Forelimb muscle (tissue), 1 donor: ENCODE measurements around the gene SLC25A14. TPM values are rescaled to one million over a fixed set of nuclear protein-coding genes. Genes with fewer than 3 reads are reported as not detected.
"Not testable (repeated sequence)": the region's sequence is repeated elsewhere in the genome, so short reads cannot be mapped to it uniquely, and the experiment has no call there.

Source experiments
- DNase-seq: peaks from one replicate; pipeline ENCODE4 v3.0.0-alpha.2; 2013; ENCODE audit warnings: low read depth
- polyA plus RNA-seq: library from polyadenylated mRNA; unstranded; fragments of 120-200 nt; gene quantifications from one replicate; pipeline ENCODE4 v1.2.1, GENCODE V29; 2013; ENCODE audit not compliant: insufficient read length

Gene SLC25A14, protein sequence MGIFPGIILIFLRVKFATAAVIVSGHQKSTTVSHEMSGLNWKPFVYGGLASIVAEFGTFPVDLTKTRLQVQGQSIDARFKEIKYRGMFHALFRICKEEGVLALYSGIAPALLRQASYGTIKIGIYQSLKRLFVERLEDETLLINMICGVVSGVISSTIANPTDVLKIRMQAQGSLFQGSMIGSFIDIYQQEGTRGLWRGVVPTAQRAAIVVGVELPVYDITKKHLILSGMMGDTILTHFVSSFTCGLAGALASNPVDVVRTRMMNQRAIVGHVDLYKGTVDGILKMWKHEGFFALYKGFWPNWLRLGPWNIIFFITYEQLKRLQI
- polyA plus RNA-seq: 9.3 TPM

DNA sequence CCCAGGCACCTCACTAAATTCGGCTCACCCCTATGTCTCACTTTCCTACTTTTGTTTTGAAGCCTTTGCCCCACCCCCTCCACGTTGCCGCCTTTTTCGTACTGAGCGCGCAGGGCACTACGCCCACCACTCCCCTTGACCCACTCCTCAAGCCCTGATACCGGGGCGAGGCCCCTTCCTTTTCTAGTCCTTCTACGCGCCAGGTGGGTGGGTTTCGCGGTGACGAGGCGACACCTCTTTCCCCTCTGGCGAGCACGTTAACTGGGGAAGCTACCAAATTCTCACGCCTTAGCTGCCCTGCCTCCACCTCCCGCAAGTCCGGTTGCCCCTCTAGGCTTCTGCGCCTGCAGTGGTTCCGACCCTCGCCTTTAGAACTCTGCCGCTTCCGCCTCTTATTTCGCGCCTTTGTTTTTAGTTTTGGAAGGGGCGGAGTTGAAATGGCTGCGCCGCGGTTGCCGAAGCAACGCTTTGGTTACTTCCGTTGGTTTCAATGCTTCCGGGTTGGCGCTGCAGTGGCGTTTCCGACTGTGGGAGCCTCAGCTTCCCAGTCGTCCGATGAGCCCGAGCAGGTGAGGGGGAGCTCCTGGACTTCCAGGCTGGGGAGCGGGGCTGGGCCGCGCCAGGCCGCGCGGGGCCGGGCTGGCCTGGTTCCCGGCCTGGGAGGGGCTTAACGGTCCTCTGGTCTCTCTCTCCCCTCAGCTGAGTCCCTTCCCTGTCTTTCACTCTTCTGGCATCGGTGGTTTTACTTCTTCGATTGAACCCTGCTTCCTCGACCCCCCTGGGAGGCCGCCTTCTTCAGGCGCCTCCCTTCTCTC is at the start of gene SLC25A14:
SLC25A14 (plus strand) TSS at position 512 of the 815 bp plus-strand sequence. CDS start 360 bp downstream, outside the sequence.
- peak; percentile 56 for DNase-seq

DNA sequence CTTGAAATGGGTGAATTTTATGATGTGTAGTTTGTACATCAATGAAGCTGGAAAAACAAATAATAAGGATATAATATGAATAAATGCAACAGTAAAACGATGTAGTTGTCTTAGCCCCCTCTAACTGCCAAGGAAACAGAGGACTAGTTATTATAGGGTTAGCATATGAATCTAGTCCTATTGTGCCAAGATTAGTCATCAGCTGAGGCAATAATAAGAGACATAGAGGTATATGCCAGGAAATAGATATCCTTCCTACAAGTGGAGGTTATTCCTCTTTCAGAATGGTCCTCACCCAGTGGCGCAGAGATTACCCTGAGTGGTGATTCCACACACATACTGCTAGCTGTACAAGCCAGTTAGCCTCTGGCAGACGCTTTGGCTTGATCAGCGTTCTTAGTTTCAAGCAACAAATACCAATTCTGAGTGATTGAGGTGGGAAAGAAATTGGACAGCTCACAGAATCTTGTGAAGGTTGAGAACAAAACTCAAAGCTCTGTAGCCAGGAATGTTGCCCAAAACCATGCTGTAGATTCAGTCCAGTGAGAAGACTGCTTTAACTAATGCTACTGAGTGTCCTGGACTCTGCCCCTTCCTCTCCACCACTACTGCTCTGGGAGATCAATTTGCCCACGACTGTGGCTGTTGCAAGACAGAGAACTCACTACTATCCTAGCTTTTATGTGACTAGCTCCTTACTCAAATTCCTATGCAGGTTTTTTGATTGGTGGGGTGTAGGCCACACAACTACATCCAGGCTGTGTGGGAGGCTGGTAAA is 44.0 kb upstream of the SLC25A14 start:
- no peak for DNase-seq

DNA sequence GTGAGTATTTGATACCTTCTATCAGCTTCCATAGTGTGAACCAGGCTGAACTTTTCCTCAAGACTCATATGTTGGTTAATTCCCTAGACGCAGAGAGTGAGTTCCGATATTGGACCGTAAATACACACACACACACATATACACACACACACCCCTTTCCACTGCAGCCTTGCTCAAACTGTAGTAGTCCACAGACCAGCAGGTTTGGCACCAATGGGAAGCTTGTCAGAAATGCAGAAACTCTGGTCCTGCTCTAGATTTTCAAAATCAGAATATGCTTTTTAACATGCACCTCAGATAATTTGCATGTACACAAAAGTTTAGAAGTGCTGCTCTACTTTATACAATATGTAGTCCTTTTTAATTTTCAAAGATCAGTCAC is 43.4 kb upstream of the SLC25A14 start:
- DNase-seq: no peak

DNA sequence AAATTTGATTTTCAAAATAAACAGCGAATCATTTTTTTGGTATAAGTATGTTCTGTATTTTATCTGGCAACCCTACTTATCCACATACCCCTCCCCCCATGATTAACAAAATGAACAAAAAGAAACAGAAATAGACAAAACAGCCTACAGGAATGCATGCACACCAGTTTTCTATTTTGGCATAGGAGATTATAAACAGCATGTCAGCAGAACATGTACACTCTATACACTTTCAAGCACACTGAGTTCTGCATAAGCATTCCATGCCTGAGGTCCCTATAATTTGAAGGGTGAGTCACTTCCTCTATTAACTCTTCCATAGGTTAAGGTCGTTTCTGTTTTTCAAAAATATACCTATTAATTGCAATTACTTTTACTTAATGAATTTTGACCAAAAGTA is 43.0 kb upstream of the SLC25A14 start:
- DNase-seq: no peak

DNA sequence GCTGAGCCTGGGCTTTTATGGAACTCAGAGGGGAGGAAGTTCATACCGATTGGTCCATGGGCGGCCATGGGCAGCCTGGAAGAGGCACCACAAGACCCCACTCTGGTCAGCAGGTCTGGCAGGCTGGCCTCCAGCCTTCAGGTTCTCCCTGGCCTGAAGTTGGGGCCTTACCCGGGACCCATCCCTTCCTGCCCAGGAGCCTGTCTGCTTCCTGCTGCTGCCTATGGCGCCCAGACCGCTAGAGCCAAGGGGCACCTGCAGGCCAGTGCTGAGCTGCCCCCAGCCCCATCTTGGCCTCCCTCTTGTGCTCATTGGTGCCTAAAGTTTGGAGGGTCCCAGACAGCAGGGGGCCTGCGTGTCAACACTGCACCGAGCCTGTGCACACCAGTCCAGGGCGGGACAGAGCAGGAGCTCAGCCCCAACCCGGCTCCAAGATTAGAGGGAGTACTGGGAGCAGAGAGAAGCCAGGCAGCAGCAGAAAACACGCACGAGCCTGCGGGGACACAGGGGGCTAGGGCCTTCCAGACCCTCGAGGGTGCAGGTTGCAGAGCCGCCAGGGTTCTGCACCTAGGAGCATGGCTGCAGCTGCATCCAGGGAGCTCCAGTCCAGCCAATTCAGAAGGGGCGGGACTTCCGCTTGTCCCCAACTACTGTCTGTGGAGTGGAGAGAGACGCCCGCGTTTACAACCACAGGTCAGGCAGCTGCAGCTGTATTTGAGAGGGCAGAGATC is 40.3 kb upstream of the SLC25A14 start:
- no peak for DNase-seq

DNA sequence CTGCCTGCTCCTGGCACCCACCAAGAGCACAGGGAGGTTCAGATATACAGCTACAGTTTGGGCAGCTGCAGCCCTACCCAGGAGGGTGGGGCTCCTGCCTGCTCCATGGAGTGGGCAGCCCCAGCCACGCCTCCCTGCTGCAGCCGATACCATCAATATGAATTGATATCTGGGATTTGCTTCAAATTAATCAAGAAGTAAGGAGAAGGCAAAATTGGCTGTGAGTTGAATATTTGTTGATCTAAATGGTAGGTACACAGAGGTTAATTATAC is 39.8 kb upstream of the SLC25A14 start:
- DNase-seq: no peak

DNA sequence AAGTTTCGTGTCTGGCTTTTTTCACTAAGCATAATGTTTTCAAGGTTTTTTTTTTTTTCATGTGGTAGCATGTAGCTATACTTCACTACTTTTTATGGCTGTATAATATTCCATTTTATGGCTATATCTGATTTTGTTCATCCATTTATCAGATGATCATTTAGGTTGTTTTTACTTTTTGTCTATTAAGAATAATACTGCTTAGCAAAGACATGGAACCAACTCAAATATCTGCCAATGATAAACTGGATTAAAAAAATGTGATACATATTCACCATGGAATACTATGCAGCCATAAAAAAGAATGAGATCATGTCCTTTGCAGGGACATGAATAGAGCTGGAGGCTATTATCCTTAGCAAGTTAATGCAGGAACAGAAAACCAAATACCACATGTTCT is 38.3 kb upstream of the SLC25A14 start:
- no peak for DNase-seq

DNA sequence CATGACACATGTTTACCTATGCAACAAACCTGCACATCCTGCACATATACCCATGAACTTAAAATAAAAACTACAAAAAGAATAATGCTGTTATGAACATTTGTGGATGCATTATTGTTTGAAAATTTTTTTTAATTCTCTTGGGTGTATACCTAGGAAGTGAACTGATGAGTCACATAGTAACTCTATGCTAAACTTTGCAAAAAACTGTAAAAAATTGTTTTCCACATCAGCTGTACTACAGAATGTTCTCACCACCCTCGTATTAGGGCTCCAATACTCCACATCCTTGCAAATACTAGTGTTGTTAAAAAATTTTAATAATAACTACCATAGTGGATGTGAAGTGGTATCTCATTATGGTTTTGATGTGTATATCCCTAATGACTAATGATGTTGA is 37.7 kb upstream of the SLC25A14 start:
- no peak for DNase-seq

DNA sequence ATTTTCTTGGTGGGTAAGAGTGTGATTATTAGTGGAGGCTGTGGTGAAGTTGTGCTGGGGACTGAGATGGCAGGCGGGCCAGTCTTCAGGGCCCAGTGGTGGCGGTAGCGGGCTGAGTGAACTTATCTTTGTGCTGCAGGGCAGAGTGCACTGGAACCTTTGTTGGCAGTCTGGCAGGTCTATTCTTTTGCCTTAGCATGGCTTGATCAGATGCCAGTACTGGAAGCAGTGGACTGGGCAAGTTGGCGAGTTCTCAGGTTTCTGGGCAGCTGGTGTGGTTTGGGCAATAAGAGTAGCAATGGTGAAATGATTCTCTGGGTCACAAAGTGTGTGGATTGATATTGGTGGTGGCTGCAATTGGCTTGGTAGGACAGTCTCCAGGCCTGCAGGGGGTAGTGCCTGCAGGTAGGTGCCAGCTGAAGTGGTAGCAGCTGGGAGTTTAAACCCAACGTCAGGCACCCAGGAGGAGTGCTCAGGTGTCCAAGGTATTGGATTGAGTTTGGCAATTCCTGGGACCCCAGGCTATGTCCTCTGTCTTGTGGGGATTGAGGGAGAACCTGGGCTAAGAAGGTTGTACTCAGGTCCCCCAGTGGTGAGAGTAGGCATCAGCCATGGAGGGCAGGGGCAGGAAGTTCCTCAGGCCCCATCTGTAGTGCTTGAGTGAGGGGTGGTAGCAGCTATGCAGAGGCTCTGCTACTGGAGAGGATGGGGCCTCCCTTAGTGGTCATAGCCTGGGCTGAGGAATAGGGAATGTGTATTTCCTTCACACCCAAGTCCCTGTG is 34.9 kb upstream of the SLC25A14 start:
- DNase-seq: no peak

DNA sequence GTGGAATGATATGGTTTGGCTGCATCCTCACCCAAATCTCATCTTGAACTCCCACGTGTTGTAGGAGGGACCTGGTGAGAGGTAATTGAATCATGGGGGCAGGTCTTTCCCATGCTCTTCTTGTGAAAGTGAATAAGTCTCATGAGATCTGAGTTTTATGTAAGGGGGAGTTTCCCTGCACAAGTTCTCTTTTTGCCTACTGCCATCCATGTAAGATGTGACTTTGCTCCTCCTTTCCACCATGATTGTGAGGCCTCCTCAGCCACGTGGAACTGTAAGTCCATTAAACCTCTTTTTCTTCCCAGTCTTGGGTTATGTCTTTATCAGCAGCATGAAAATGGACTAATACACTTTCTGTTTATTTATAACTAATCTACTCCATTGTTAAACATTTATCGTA is 19.8 kb upstream of the SLC25A14 start:
- not testable (repeated sequence) for DNase-seq

DNA sequence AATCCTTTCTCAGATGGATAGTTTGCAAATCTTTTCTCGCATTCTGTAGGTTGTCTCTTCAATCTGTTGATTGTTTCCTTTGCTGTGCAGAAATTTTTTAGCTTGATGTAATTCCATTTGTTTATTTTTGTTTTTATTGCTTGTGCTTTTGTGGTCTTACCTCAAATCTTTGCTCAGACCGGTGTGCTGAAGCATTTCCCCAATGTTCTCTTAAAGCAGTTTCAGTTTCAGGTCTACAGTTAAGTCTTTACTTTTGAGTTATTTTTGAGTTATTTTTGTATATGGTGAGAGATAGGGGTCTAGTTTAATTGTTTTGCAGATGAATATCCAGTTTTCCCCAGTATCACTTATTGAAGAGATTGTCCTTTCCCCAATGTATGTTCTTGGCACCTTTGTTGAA is 18.2 kb upstream of the SLC25A14 start:
- no peak for DNase-seq

DNA sequence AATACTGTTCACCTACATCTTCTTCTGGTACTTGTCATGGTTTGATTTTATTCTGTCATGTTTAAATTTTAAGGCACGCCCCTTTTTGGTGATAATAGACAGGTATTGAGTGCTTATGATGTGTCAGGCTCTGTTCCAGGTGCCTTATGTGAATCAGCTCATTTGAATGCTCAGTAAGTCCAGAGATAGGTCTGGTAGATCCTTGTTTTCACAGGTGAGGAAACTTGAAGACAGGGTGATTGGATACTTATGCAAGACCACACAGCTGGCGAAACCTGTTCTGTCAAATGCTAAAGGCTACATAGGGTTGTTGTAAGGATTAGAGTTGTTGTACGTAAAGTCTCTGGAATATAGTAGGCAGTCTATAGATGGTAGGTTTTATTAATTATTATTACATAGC is 9.6 kb upstream of the SLC25A14 start:
- DNase-seq: no peak

DNA sequence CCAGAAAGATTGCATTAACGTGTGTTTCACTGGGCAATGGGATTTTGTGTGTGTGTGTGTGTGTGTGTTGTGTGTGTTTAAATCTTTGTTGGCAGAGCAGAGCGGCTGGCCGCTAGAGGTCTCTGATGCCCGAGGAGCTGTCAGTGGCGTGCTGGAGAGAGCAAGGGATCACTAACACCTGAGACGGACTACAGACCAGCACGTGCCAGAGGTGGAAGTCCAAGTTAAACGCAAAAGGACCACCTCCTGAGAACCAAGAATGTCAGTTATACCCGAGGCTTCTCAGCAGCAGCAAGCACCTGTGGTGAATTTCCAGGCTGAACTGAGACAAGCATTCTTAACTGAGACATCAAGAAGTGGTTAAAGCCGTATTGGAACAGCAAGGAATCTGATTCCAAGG is 9.0 kb upstream of the SLC25A14 start:
- no peak for DNase-seq

DNA sequence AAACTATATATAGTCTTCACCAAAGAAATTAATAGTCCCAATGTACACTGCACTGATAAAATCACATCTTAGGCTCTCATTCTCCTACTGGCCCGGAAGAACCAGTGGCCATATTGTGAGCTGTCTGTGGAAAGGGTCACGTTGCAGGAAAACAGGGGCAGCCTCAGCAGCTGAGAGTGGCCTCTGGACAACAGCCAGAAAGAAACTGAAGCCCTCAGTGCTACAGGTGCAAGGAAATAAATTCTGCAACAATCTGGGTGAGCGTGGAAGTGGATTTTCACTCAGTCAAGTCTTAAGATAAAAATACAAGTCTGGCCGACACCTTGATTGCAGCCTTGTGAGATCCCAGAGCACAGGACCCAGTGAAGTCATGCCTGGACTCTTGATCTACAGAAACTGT is 3.2 kb upstream of the SLC25A14 start:
- no peak for DNase-seq

DNA sequence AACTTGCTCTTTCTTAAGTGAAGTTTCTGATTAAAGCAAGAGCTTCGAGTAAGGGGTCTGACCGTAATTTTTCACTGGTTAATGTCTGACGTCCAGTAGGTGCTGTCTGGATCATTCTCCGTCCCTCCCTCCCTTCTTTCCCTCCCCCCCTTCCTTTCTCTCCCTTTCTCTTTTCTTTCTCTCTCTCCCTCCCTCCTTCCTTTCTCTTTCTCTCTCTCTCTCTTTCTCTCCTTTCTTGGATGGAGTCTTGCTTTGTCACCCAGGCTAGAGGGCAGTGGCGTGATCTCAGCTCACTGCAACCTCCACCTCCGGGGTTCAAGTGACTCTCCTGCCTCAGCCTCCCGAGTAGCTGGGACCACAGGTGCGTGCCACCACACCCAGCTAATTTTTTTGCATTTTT is 850 bp upstream of the SLC25A14 start:
- DNase-seq: not testable (repeated sequence)

DNA sequence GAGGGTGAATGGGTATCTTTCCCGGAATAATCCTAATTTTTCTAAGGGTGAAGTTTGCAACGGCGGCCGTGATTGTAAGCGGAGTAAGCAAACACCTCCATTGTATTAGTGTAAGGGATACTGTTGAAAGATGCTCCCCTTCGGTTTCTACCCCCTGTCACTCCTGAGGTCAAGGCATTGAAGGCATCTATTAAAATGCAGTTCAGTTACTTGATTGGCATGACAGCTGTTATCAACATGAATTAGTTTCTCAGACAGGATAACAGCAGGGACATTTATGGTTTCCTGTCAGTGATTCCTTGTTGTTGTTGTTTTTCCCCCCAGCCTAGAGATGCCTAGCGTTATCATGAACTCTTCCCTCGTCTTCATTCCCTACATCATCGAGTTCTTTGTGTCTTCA is 552 bp downstream of the SLC25A14 start:
- DNase-seq: no peak

DNA sequence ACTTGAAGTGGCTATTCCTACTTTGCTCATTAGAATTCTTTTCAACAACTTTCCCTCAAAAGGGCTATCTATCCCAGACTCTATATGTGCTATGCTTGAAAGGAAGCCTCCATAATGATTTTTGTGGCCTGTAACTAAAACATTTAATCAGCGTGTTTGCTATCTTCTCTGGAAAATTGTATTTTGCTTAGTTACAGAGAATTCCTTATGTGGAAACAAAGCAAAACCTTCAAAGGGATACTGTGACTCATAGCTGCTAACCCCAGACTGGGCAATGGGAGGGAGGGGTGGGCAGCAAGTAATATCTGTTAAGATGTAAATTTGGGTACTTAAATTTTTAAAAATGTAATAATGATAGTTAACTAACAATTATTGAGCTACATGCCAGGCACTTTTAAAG is 3.7 kb downstream of the SLC25A14 start:
- no peak for DNase-seq

DNA sequence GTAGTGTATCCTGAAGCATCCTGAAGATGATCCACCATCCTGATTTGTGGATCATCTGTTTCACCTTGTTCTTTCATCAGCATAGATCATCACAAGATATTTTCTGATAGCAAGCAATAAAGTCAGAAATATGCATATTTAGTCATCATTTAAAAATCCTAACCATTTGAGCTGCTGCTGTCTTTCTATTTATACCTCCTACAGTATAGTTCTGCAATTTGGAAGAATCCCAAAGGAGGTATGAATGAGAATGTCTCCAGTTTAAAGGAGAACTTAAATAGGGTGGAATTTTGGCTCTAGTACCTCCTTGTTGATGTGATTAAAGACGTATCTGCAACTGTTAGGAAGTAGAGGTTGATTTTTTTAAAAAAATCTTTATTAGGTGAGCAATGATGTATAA is 7.6 kb downstream of the SLC25A14 start:
- no peak for DNase-seq

DNA sequence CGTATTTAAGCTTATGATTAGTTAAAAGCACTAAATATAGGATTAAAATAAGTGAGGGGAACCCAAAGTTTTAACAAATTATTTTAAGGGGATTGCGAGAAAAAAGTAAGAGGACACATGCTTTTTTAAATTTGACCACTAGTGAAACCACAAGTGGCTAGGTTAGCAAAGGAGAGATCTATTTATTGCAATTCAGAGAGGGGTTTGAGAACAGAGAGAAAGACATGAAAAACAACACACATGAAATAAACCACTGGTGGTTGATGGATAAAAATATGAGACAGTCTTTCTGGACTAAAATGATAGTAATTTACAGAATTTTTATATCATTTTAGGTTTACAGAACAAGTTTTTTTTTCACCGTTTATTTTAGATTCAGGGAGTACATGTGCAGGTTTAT is 11.8 kb downstream of the SLC25A14 start:
- DNase-seq: no peak

DNA sequence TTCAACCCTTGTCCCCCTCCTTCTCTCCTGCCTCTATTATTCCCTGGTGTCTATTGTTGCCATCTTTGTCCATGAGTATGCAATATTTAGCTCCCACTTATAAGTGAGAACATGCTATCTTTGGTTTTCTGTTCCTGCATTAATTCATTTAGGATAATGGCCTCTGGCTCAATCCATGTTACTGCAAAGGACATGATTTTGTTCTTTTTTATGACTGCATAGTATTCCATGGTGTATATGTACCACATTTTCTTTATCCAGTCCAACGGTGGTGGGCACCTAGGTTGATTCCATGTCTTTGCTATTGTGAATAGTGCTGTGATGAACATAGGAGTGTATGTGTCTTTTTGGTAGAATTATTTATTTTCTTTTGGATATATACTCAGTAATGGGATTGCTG is 12.3 kb downstream of the SLC25A14 start:
- not testable (repeated sequence) for DNase-seq

DNA sequence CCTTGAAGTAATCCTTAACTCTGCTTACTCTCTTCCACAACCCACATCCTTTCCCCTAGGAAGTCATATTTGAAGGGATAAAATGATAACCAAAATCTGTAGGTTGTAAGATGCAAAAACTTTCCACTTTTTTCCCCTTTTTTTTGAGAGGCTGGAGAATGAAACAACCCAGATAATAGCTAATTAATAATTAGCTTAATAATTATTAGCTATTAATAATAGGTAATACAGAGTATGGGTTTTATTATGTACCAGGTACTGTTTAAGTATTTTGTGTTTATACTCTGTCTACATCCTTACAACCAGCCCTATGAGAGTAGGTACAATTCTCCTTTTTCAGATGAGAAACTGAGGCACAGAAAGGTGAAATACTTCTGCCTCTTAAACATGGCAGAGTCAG is 36.4 kb downstream of the SLC25A14 start:
- DNase-seq: no peak
